ENCODE results near the gene ZNF561.

The ZNF561 gene

GRCh38 chr19:9580728-9581127 lies 40.3 kb downstream of the ZNF561 start:
- DNase-seq (ENCODE audit: low spot score) = no peak

DNA sequence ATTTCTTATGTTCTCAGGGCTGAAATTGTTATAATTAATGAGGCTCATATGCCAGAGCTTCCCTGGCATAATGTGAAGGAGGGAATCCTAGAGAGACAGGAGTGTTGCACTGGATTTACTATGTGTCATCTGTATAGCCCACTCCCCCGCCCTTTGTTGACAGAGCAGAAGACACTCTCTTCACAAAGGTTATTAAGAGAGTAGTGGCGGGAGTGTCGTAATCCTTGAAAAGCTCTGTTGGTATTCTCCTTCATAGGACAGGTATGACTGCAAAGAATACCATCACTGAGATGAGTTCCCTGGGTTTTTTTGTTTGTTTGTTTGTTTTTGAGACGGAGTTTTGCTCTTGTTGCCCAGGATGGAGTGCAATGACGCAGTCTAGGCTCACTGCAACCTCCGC lies 50.8 kb downstream of the ZNF561 start:
- DNase-seq (ENCODE audit: low spot score) = no peak

GRCh38 chr19:9566729-9567128 lies 54.3 kb downstream of the ZNF561 start:
- DNase-seq (ENCODE audit: low spot score) = no peak

GRCh38 chr19:9565900-9566705 lies 54.9 kb downstream of the ZNF561 start:
- no peak for DNase-seq (ENCODE audit: low spot score)

Measured in CD4-positive, alpha-beta T cell treated with Interleukin-15 for 4 hours (primary cell).